HG03045 (cell line): ENCODE data around the gene NSUN6.

Experiments used
- ATAC-seq: cut with Tn5 transposase; IDR thresholded peaks from one replicate; pipeline ENCODE4 v1.9.1; 2021; ENCODE audit warnings: mild to moderate bottlenecking, moderate library complexity; ENCODE audit not compliant: unreplicated experiment

The NSUN6 gene

DNA sequence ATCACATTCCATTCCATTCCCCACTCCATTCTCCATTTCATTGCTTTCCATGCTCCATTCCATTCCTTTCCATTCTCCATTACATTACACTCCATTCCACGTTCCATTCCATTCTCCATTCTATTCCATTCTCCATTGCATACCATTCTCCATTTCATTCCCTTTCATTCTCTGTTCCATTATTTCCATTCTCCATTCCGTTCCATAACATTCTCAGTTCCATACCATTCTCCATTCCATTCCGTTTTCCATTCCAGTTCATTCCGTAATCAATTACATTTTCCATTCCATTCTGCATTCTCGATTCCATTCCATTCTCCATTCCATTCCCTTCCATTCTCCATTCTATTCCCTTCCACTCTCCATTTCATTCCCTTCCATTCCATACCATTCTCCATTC is 86.4 kb downstream of the NSUN6 start:
- ATAC-seq, result no peak

- ATAC-seq, result no peak
Observed at GRCh38 chr10:18563003-18563726, 88.2 kb downstream of the NSUN6 start.

- ATAC-seq, result no peak
Observed at GRCh38 chr10:18561861-18562551, 89.4 kb downstream of the NSUN6 start.

DNA sequence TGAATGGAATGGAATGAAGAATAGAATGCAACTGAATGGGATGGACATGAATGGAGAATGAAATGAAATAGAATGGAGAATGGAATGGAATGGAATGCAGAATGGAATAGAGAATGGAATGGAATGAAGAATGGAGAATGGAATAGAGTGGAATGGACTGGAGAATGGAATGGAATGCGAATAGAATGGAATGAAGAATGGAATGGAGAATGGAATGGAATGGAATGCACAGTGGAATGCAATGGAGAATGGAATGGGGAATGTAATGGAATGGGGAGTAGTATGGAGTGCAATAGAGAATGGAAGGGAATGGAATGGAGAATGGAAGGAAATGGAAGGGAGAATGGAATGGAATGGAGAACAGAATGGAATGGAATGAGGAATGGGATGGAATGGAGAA is 93.4 kb downstream of the NSUN6 start:
- no peak for ATAC-seq

DNA sequence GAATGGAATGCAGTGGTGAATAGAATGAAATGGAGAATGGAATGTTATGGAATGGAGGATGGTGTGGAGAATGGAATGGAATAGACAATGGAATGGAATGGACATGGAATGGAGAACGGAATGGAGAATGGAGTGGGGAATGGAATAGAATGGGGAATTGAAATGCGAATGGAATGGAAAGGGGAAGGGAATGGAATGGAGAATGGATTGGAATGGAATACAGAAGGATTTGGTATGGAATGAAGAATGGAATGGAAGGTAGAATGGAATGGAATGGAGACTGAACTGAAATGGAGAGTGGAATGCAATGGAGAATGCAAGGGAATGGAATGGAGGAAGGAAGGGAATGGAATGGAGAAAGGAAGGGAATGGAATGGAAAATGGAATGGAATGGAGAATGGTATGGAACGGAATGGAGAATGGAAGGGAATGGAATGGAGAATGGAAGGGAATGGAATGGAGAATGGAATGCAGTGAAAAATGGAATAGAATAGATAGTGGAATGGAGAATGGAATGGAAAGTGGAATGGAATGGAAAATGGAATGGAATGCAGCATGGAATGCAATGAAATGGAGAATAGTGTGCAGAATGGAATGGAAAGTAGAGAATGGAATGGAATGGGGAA is 94.8 kb downstream of the NSUN6 start:
- no peak for ATAC-seq

GRCh38 chr10:18554479-18554878 is 96.9 kb downstream of the NSUN6 start:
- no peak for ATAC-seq

DNA sequence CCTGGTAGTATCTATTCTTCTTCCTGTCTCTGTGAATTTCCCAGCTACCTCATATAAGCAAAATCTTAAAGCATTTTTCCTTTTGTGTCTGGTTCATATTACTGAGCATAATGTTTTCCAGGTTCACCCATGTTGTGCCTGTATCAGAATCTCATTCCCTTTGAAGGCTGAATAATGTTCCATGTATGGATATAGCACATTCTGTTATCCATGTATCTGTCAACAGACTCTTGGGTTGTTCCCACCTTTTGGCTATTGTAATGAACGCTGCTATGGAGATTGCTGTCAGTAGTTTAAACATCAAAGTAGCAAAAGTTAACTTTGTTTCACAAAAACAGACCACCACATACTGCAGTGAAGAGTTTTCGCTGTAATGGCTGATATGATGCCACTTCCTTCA is 99.9 kb downstream of the NSUN6 start:
- ATAC-seq, result no peak

- no peak for ATAC-seq
Observed at GRCh38 chr10:18549105-18549504, 102.3 kb downstream of the NSUN6 start.

- ATAC-seq, result no peak
Observed at GRCh38 chr10:18545621-18546305, 105.6 kb downstream of the NSUN6 start.

- no peak for ATAC-seq
Observed at GRCh38 chr10:18542832-18543231, 108.6 kb downstream of the NSUN6 start.

DNA sequence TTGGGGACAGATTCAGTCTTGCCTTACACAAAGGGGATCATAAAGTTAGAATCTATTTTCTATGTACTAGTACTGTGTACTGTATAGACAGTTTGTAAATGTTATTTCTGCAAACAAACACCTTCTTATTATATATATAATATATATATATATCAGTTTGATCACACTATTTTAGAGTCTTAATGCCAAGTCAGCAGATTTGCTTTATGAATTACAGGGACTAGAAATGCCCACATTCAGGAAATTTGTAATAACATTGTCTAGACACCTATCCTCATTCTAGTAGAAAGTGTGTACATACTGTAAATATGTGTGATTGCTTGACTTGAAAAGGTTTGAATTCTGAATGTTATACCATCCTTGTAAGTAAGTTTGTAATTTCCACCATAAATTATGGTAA is 111.2 kb downstream of the NSUN6 start:
- no peak for ATAC-seq

GRCh38 chr10:18539335-18539734 is 112.1 kb downstream of the NSUN6 start:
- no peak for ATAC-seq

- no peak for ATAC-seq
Observed at GRCh38 chr10:18533896-18534295, 117.5 kb downstream of the NSUN6 start.

GRCh38 chr10:18532881-18533535 is 118.4 kb downstream of the NSUN6 start:
- no peak for ATAC-seq

GRCh38 chr10:18528292-18528691 is 123.1 kb downstream of the NSUN6 start:
- no peak for ATAC-seq

- no peak for ATAC-seq
Observed at GRCh38 chr10:18527687-18528086, 123.7 kb downstream of the NSUN6 start.

DNA sequence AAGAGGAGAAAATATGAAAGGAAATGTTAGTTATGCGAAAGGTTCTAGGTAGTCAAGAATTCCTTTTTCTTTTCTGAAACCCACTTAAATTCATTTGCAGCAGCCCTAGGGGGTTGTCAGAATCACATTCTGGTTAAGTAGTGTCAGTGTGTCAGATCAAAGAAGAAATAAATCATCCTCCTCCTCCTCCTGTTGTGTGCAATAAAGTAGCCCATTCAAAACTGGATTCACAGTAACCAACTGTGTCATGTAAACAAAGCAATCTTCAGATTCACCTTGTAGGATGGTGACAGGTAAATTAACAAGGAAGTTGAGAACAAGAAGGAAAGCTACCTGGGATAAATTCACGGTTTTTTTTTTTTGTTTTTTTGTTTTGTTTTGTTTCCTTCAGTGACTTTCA is 127.5 kb downstream of the NSUN6 start:
- no peak for ATAC-seq

DNA sequence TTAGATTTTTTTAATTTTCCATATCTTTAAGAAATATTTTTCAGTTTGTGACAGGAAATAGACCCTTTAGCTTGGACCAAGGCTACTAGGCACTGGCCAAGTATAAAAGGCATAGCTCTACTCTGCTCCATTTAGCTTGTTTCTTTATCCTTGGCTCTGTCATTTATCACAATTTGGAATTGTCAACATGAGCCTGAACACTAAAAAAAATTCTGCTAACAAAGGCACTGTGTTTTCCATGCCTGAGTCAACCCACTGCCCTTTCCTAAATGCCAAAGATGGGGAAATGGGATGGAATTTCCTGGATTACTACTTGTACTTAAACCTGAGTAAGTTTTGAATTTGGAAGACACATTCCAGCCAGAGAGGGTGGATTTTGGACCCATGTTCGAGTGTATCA is 128.4 kb downstream of the NSUN6 start:
- no peak for ATAC-seq

DNA sequence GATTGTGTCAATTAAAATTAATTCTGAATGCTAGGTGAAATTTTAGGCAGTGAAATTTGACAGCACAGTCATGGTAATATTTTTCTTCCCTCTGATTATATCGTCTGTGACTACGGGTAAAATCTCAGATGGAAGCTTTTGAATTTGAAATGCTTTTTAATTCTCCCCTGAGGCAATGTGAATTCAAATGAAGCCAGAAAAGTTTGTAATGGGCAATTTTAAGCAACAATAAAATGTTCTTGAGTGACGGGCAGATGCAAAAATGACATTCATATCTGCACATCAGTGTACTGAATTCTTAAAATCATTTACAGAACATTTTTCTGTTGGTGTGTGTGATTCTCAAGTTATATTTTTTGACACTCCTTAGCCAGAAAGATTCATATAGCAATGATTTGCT is 134.5 kb downstream of the NSUN6 start:
- no peak for ATAC-seq

GRCh38 chr10:18514537-18514936 is 136.8 kb downstream of the NSUN6 start:
- ATAC-seq, result no peak

- no peak for ATAC-seq
Observed at GRCh38 chr10:18508587-18508986, 142.8 kb downstream of the NSUN6 start.
